OCI-M1 (cell line): ENCODE data around the gene GKAP1.
"Not testable (repeated sequence)": the region's sequence is repeated elsewhere in the genome, so short reads cannot be mapped to it uniquely, and the experiment has no call there.

Experiments
- DNase-seq: peaks from one replicate; lab custom pipeline; 2025; lab: John Stamatoyannopoulos, UW

Gene GKAP1

GRCh38 chr9:83817356-83818278 is at the start of gene GKAP1:
TSS of gene GKAP1 (minus strand) at chr9:83817769. CDS start at chr9:83806517, 11,252 bp downstream.
- DNase-seq = peak; percentile 78

DNA sequence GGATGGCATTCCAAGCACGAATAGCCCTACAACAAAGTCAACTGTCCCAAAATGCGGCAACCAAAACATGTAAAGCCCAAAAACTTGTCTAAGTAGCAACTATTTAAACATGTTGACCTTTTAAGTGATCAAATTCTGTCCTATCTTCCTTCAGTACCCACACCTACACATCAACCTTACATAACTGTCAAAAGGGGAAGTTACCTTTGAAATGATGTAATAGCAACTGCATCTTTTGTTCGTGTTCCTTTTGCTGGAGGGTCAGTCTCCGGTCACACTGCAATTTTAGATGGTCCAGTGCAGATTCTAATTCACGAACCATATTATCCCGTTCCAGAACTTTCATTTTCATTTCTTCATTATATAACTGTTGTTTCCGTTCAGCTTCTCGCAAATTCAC is 32.3 kb upstream of the GKAP1 start:
- not testable (repeated sequence) for DNase-seq

DNA sequence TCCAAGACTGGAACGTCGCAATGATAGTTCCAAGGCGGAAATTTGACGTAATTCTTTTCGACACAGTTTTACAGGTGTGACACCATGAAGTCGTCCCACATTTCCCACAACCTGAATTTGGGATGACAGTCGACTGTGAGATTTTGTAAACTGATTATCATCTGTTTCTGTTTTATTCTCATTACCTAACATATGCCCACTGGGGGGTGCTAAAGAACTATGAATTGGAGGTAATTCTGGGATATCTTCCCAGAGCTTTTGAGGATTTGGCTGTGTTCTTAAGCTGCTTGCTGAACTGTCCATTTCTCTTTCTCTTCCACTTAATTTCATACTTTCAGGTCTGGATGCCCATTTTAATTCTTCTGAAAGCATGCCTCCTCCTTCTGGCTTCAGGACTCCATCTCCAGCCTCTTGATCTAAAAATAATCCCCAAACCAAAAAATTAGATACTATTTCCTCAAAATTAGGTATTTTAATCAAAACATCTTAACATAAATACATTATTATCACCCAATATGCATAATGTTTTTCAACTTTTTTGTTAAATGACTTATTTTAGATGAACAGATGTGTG is 19.6 kb upstream of the GKAP1 start:
- not testable (repeated sequence) for DNase-seq

DNA sequence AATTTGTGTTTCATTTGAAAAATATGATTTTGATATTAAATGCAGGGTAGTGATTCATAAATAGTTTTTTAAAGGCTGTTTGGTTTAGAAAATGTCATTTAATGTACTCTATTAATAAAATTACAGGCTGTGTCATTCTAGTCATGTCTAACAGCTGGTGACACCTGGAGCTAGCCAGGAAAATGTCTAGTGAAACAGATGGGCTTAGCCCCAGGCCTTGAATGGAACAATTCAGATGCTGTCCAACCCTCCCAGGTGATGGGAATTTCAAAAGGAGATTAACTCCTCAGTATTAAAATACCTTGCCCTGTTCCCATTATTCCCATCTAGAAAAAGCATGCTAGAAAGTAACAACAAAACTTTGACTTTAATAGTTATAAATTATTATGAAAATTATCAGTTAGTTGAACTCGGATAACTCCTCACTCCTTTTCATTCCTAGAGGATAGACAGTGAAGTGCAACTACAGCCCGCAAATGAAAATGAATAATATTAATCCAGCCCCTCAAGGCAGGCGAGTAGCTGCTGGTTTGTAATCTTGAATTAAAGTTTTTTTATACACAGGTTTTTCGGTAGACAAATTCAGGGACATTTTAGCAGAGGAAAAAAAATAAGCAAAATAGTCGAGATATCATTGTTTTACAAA is 13.0 kb upstream of the GKAP1 start:
- not testable (repeated sequence) for DNase-seq

DNA sequence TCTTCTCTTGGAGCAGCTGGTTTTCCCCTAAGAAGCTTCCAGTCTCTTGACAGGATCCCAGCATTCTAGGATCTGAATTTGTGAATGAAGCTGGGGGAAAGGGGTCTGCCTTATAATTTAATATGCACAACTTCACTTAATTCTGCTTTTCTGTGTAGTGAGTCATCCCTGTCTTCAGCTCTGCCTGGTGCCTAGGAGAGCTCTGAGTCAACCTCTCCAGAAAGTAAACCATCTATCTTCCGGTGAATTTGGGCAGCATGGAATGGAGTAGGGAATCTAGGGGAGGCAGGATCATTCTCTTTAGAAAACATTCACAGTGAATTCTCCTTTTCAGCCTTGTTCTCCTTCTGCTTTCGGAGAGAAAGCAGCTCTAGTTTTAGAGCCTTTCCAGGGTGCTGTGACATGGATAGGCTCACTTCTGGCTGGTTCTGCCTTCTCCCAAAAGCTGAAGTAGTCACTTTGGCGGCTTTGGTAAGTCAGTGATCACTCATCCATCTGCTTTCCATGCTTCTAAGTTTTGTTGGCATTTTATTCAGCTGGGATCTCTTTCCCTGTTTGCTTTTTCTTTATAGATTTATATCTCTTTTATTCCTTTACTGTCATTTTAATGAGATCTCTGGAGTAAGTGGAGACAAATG is 7.5 kb upstream of the GKAP1 start:
- not testable (repeated sequence) for DNase-seq

DNA sequence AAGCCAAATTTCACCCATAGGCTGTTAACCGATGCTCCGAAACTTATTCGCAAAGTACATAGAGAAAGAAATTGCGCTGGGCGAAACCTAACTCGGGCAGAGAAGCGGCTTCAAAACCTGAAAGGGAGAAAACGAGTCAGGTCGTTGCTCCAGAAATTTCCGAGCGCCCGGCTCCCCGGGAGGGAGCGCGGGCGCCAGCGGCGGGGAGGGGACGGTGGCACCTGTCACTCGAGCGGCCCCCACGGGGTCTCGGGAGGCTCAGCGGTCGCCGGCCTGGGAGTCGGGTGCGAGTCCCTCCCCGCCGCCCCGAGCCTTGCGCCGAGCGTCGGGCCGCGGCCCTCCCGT is 586 bp downstream of the GKAP1 start:
- DNase-seq = peak; percentile 56

DNA sequence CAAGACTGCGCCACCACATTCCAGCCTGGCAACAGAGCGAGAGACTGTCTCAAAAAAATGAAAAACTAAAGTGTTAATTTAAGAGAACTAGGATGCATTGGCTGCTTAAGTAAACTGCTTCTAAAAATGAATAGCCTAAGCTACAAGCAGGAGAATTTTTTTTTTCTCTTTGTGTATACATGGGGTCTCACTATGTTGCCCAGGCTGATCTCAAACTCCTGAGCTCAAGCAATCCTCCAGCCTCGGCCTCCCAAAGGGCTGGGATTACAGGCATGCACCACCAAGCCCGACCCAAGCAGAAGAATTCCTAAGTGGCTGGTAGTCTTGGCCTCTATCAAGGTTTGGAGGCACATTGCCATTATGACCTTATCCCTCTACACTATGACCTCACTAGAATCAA is 2.4 kb downstream of the GKAP1 start:
- not testable (repeated sequence) for DNase-seq

- peak; percentile 73 for DNase-seq
These were observed 8.4 kb downstream of the GKAP1 start for GRCh38 chr9:83809213-83809612.

DNA sequence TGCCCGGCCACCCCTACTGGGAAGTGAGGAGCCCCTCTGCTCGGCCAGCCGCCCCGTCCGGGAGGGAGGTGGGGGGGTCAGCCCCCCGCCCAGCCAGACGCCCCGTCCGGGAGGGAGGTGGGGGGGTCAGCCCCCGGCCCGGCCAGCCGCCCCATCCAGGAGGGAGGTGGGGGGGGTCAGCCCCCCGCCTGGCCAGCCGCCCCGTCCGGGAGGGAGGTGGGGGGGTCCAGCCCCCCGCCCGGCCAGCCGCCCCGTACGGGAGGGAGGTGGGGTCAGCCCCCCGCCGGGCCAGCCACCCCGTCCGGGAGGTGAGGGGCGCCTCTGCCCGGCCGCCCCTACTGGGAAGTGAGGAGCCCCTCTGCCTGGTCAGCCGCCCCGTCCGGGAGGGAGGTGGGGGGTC is 13.1 kb downstream of the GKAP1 start:
- not testable (repeated sequence) for DNase-seq

GRCh38 chr9:83803941-83804340 is 13.6 kb downstream of the GKAP1 start:
- not testable (repeated sequence) for DNase-seq

DNA sequence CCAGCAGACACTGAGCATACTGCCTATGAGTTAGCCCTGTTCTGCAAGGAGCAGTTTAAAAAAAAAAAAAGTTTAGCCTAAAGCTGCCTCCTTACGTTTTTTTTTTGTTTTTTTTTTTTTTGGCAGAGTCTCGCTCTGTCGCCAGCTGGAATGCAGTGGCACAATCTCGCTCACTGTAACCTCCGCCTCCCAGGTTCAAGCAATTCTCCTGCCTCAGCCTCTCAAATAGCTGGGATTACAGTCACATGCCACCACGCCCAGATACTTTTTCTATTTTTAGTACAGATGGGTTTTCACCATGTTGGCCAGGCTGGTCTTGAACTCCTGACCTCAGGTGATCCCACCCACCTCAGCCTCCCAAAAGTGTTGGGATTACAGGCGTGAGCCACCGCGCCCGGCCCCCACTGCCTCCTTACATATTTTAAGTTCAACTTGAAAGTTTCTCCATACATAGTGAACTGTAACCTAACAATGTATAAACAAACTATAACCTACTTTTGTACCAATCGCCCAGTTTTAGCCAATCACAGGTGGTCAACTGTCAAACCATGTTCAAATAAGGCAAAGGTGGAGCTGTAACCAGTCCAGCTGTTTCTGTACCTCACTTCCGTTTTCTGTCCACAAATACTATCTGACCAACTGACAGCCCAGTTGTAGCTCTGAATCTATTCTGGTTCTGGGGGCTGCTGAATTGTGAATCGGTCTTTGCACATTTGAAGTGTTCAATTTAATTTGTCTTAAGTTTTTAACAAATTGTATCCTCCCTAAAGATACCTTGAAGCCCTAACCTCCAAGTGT is 17.1 kb downstream of the GKAP1 start:
- no peak for DNase-seq

GRCh38 chr9:83794051-83794450 is 23.5 kb downstream of the GKAP1 start:
- peak; percentile 5 for DNase-seq

- peak; percentile 19 for DNase-seq
These were observed 24.8 kb downstream of the GKAP1 start for GRCh38 chr9:83792746-83793145.

GRCh38 chr9:83778164-83778563 is 39.4 kb downstream of the GKAP1 start:
- DNase-seq = no peak

- DNase-seq = no peak
These were observed 41.6 kb downstream of the GKAP1 start for GRCh38 chr9:83775932-83776331.

GRCh38 chr9:83772860-83773259 is 44.7 kb downstream of the GKAP1 start:
- DNase-seq = no peak

GRCh38 chr9:83765376-83765775 is 52.2 kb downstream of the GKAP1 start:
- no peak for DNase-seq

- peak; percentile 27 for DNase-seq
These were observed 63.1 kb downstream of the GKAP1 start for GRCh38 chr9:83754383-83754977.

DNA sequence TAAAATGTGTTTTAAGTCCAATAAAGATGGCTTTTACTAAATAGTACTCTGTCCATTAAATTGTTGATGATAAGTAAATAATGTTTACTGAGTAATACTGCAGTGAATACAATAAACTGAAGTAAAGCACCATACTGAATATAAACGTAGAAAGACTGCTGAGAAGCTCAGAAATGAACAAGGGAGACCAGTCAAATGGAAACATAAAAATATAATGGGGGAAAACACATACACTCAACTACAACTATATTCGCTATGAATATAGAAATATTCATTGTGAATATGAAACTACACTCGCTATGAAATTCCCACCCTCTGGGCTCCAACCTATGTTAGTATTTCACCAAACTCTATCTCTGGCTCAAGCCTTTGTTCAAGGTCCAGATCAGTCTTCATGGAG is 67.9 kb downstream of the GKAP1 start:
- no peak for DNase-seq

- no peak for DNase-seq
These were observed 73.4 kb downstream of the GKAP1 start for GRCh38 chr9:83744206-83744605.

GRCh38 chr9:83733739-83734138 is 83.8 kb downstream of the GKAP1 start:
- DNase-seq = no peak
